Kasumi-1 (cell line): ENCODE results near the gene SLC46A2.

Source experiments
- DNase-seq, 2 experiments: peaks; one replicate each; lab custom pipeline; 2025; lab: John Stamatoyannopoulos, UW

The SLC46A2 gene

DNA sequence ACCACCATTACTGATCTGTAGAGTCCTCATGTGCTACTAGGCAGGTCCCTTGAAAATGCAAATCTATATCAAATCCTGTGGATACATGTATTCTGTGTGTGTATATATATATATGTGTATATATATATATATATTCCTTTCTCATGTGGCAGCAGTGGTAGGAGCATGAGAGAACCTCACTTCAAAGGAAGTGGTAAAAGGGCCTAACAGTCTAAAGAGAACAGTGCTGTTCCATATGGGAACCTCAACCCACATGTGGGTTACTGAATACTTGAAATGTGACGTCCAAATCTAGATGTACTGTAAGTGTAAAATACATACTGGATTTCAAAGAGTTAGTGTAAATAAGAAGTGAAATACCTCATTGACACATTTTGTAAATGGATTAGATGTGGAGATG is 5.4 kb downstream of the SLC46A2 start:
- DNase-seq = no peak

GRCh38 chr9:112884721-112885120 is 6.0 kb downstream of the SLC46A2 start:
- no peak for DNase-seq

DNA sequence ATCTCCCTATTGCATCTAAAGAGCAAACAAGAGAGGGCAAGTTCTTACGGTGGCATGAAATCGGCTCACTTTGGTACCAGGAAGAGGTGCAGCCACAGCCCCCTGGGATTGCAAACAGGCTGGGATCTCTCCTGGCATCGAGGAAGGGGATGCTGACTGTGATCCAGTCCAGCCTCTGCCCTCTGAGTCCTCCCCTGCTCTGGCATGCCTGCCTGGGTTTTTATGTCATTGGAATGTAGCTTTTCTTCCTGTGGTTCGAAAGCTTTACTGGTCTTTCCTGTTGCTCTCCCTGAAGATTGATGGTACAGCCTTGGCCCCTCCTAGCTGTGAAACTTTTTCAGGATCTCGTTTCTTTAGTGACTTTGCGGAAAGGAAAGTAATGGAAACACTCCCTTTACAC is 6.6 kb downstream of the SLC46A2 start:
- no peak for DNase-seq

DNA sequence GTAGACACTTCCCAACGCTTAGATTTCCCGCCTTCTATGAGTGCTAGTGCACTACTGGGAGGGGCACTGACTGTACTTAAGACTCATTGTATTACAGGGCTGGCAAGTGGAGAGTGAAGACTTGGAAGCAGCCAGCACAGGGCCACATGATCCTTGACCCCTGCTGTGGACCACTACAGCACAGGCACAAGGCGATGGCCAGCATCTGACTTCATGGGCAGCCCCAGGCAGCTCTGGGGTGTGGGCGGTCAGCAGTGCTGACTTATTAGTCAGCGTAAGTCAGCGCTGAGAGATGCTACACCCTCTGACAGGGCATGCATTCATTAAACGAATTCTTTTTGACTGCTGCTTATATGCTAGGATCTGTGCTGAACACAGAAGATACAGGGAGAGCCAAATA is 9.3 kb downstream of the SLC46A2 start:
- DNase-seq = no peak

- no peak for DNase-seq
Measured at GRCh38 chr9:112880650-112881049, 10.0 kb downstream of the SLC46A2 start.

GRCh38 chr9:112878752-112879151 is 11.9 kb downstream of the SLC46A2 start:
- no peak for DNase-seq

GRCh38 chr9:112873773-112874405 is 16.8 kb downstream of the SLC46A2 start:
- no peak for DNase-seq

- no peak for DNase-seq
Measured at GRCh38 chr9:112872019-112872418, 18.7 kb downstream of the SLC46A2 start.

- DNase-seq = no peak
Measured at GRCh38 chr9:112870556-112870955, 20.1 kb downstream of the SLC46A2 start.

- DNase-seq = no peak
Measured at GRCh38 chr9:112869917-112870316, 20.8 kb downstream of the SLC46A2 start.

GRCh38 chr9:112869041-112869529 is 21.6 kb downstream of the SLC46A2 start:
- no peak for DNase-seq

- DNase-seq = no peak
Measured at GRCh38 chr9:112868461-112868860, 22.2 kb downstream of the SLC46A2 start.

GRCh38 chr9:112867275-112867991 is 23.2 kb downstream of the SLC46A2 start:
- no peak for DNase-seq

DNA sequence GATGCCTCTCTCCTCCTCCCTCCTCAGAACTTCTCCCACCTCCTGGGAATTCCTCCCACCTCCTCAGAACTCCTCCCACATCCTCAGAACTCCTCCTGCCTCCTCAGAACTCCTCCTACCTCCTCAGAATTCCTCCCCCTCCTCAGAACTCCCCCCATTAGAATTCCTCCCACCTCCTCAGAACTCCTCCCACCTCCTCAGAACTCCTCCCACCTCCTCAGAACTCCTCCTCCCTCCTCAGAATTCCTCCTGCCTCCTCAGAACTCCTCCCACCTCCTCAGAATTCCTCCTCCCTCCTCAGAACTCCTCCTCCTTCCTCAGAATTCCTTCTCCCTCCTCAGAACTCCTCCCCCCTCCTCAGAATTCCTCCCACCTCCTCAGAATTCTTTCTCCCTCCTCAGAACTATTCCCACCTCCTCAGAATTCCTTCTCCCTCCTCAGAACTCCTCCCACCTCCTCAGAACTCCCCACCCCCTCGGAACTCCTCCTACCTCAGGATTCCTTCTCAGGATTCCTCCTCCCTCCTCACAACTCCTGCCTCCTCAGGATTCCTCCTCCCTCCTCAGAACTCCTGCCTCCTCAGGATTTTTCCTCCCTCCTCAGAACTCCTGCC is 23.9 kb downstream of the SLC46A2 start:
- no peak for DNase-seq

GRCh38 chr9:112864982-112865381 is 25.7 kb downstream of the SLC46A2 start:
- DNase-seq = no peak

GRCh38 chr9:112864403-112864802 is 26.3 kb downstream of the SLC46A2 start:
- DNase-seq = no peak

DNA sequence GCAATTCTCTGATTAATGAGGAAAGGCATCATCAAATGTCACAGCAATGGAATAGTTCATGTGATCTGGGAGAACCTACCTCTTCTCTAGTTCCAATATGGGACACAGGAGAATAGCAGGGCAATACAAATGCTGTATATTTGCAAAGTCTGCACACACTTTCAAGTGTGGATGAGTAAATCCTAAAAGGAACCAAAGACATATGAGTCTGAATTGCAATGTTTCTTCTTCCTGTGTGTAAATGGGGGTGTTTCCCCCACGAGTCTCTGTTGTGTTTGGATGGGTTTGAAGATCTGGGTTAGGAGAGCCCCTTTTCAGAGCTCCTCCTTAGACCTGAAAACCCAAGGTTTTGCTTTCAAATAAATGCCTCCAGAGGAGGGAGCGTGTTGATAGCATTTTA is 26.9 kb downstream of the SLC46A2 start:
- peak in 1 of 2 experiments; percentile 59 for DNase-seq

GRCh38 chr9:112863214-112863613 is 27.5 kb downstream of the SLC46A2 start:
- DNase-seq = peak; percentile 71 to 72

- peak; percentile 48 to 49 for DNase-seq
Measured at GRCh38 chr9:112861638-112862555, 28.8 kb downstream of the SLC46A2 start.

DNA sequence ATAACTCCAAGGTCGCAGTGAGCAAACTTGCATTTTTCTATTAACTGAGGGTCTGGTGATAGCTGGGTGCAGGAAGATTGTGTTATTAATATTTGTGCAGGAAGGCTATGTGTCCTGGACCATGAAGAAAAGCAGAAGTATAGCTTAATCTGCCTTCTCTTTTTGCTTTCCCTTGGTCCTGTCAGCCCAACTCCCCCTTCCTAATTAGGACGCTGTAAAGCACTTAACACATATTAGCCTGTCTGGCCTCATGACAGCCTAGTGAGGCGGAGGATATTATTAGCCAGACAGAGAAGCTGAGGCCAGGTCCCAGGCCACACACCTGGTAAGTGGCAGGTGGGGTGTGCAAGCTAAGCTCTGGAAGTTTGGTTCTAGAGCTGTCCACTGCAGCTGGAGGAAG is 29.5 kb downstream of the SLC46A2 start:
- DNase-seq = peak; percentile 46

GRCh38 chr9:112860451-112860850 is 30.2 kb downstream of the SLC46A2 start:
- no peak for DNase-seq

- peak; percentile 97 to 99 for DNase-seq
Measured at GRCh38 chr9:112858625-112859147, 32.0 kb downstream of the SLC46A2 start.
